K562 (cell line): Measurements from ENCODE around the gene ADCYAP1R1. TPM values are rescaled to one million over a fixed set of nuclear protein-coding genes. Genes with fewer than 3 reads are reported as not detected.

Source experiments
- ATAC-seq: fragments of 200-7000 bp; cut with Tn5 transposase; 3 replicates; pipeline ENCODE4 v1.9.1; 2020; ENCODE audit warnings: moderate library complexity
- BruUV-seq: library from RNA; stranded (reverse); fragments of 400-500 nt; replicated peaks from 2 replicates; lab custom pipeline; 2021; lab: Mats Ljungman, UMichigan
- CTCF ChIA-PET: fragments of 300-600 bp; formaldehyde crosslinking; extraction: SDS; loops from one replicate; lab custom pipeline; 2021; ENCODE audit warnings: low intra/inter-chr PET ratio; lab: Yijun Ruan, JAX
- POLR2A ChIA-PET: fragments of 300-600, 350-650 bp; sonication (Branson Sonifier 250); formaldehyde crosslinking; extraction: SDS; loops from one replicate; lab custom pipeline; 2021; ENCODE audit warnings: antibody characterized with exemption, inconsistent platforms; lab: Yijun Ruan, JAX
- DNase-seq, 4 experiments: peaks; one replicate each; pipeline versions ENCODE4 v3.0.0 to v3.0.0-alpha.2; 2011 to 2018; ENCODE audit warnings: low spot score in 3 of 4, mixed read lengths in 3 of 4; ENCODE audit errors: extremely low read depth in 1 of 4
- FAIRE-seq: peaks from 2 replicates; lab custom pipeline; 2011; peaks lifted over from hg19 to GRCh38; lab: Jason Lieb, UNC
- H2AFZ ChIP-seq: 2 replicates; pipeline ENCODE4 v1.6.0; 2011; ENCODE audit warnings: low read depth, low read length, control low read depth, inconsistent platforms
- H3K27ac ChIP-seq: fragments of 200-600 bp; 3 replicates; pipeline ENCODE4 v1.8.0; 2011; ENCODE audit warnings: low read depth, mild to moderate bottlenecking, control low read depth, inconsistent platforms, low read length, moderate library complexity, mixed read lengths; ENCODE audit errors: extremely low read depth
- H3K27me3 ChIP-seq, 2 experiments: fragments of 300-600 bp in 1 of 2; 2 replicates in 1 of 2; 3 replicates in 1 of 2; pipeline versions ENCODE4 v1.6.0 to v1.8.0; 2011; ENCODE audit warnings: inconsistent platforms in 2 of 2, low read length in 2 of 2, mild to moderate bottlenecking in 1 of 2, mixed read lengths in 1 of 2, moderate library complexity in 1 of 2; ENCODE audit not compliant: control insufficient read depth in 2 of 2, insufficient read depth in 2 of 2
- H3K36me3 ChIP-seq: fragments of 300-600 bp; 3 replicates; pipeline ENCODE4 v1.8.0; 2011; ENCODE audit warnings: mild to moderate bottlenecking, low read length, inconsistent platforms; ENCODE audit not compliant: control insufficient read depth, insufficient read depth
- H3K4me1 ChIP-seq, 2 experiments: fragments of 200-600 bp in 1 of 2; replicated peaks in 1 of 2; 2 replicates in 1 of 2; 3 replicates in 1 of 2; pipeline versions ENCODE4 v1.5.1 to v1.8.0; 2011; ENCODE audit warnings: inconsistent platforms in 2 of 2, low read length in 2 of 2, mild to moderate bottlenecking in 1 of 2, mixed read lengths in 1 of 2, moderate library complexity in 1 of 2; ENCODE audit not compliant: control insufficient read depth in 2 of 2, insufficient read depth in 2 of 2
- H3K4me2 ChIP-seq: 2 replicates; pipeline ENCODE4 v1.6.1; 2011; ENCODE audit warnings: low read length, control low read depth, inconsistent platforms, mixed read lengths; ENCODE audit not compliant: insufficient read depth
- H3K4me3 ChIP-seq: fragments of 200-600 bp; sonication (generic), shearing (Covaris generic); 2 replicates; pipeline ENCODE4 v1.5.1; 2016; ENCODE audit warnings: control low read depth, inconsistent platforms
- H3K79me2 ChIP-seq: fragments of 200-600 bp; 3 replicates; pipeline ENCODE4 v1.8.0; 2011; ENCODE audit warnings: low read length, inconsistent platforms; ENCODE audit not compliant: control insufficient read depth, insufficient read depth
- H3K9ac ChIP-seq, 2 experiments: 2 replicates each; pipeline versions ENCODE4 v1.6.0 to v1.6.1; 2011; ENCODE audit warnings: low read depth in 2 of 2, low read length in 2 of 2, control low read depth in 1 of 2, inconsistent platforms in 1 of 2, mild to moderate bottlenecking in 1 of 2, mixed read lengths in 1 of 2; ENCODE audit not compliant: insufficient read depth in 1 of 2
- H3K9me1 ChIP-seq: one replicate; pipeline ENCODE4 v1.6.0; 2011; ENCODE audit warnings: inconsistent platforms, mild to moderate bottlenecking, low read length, moderate library complexity; ENCODE audit not compliant: control insufficient read depth, insufficient read depth
- H3K9me3 ChIP-seq: replicated peaks from 2 replicates; pipeline ENCODE4 v1.5.1; 2011; ENCODE audit warnings: low read depth, low read length, inconsistent platforms; ENCODE audit not compliant: control insufficient read depth, insufficient read depth
- H4K20me1 ChIP-seq: replicated peaks from 2 replicates; pipeline ENCODE4 v1.6.1; 2011; ENCODE audit warnings: low read length, inconsistent platforms, mixed read lengths; ENCODE audit not compliant: control insufficient read depth, insufficient read depth
- ATF3 ChIP-seq, 2 experiments: fragments of 450-650 bp in 1 of 2; sonication (generic) in 1 of 2; formaldehyde crosslinking in 1 of 2; IDR thresholded peaks in 1 of 2; conservative IDR thresholded peaks in 1 of 2; 2 replicates each; pipeline versions ENCODE4 v1.6.1 to v1.8.1; 2016 to 2023; ENCODE audit warnings: mild to moderate bottlenecking in 2 of 2, moderate library complexity in 2 of 2, inconsistent platforms in 1 of 2, missing genetic modification reagents in 1 of 2
- CTCF ChIP-seq, 3 experiments: IDR thresholded peaks in 2 of 3; conservative IDR thresholded peaks in 1 of 3; 2 replicates each; pipeline ENCODE4 v1.5.1; 2011 to 2012; ENCODE audit warnings: low read length in 3 of 3, mild to moderate bottlenecking in 3 of 3, control low read depth in 2 of 3, improper control_type of control experiment in 1 of 3, inconsistent platforms in 1 of 3, low read depth in 1 of 3, mixed read lengths in 1 of 3, moderate library complexity in 1 of 3; ENCODE audit not compliant: insufficient read depth in 2 of 3
- FOXP4 ChIP-seq: sonication (generic); formaldehyde crosslinking; IDR thresholded peaks from 2 replicates; pipeline ENCODE4 v1.8.0; 2022; ENCODE audit warnings: mild to moderate bottlenecking, missing genetic modification reagents, borderline replicate concordance
- POLR2A ChIP-seq: fragments of 450-650 bp; conservative IDR thresholded peaks from 2 replicates; pipeline ENCODE4 v1.6.1; 2016
- ZFP91 ChIP-seq: sonication (generic); formaldehyde crosslinking; IDR thresholded peaks from 2 replicates; pipeline ENCODE4 v1.8.0; 2022; ENCODE audit warnings: mild to moderate bottlenecking, missing genetic modification reagents
- WGBS: fragments of 100-300 bp; shearing (Covaris generic); methylation state at CpG from one replicate; pipeline ENCODE4 v1.1.6; 2016; ENCODE audit warnings: low coverage, mixed read lengths; ENCODE audit not compliant: insufficient coverage; ENCODE audit errors: missing lambda C conversion rate; 5-methylcytosine and 5-hydroxymethylcytosine counted together
- in situ Hi-C: fragments of 300-500 bp; cut with MboI; formaldehyde crosslinking; loops from 4 replicates; pipeline ENCODE4 v1.15.0; 2018; ENCODE audit warnings: inconsistent platforms, mixed read lengths
- intact Hi-C: fragments of 100-400 bp; cut with micrococcal nuclease; formaldehyde crosslinking; loops from 2 replicates; pipeline ENCODE4 v1.14.2; 2022
- polyA plus RNA-seq, 8 experiments: library from polyadenylated mRNA; depleted of rRNA in 4 of 8; stranded (reverse) in 5 of 8; unstranded in 3 of 8; fragments of >200 nt; fragmentation: Nextera tagmentation in 2 of 8; fragmentation: Illumina TruSeq in 1 of 8; extraction: Ambion mirVana in 2 of 8; extraction: Trizol in 1 of 8; gene quantifications; 2 replicates each; pipeline versions ENCODE4 v1.2.1 to v1.2.3, GENCODE V29; 2011 to 2014; ENCODE audit warnings: inconsistent platforms in 1 of 8, missing spikeins in 1 of 8
- total RNA-seq, 7 experiments: library from RNA; depleted of rRNA in 6 of 7; stranded (reverse); fragments of >200 nt in 6 of 7; fragmentation: Illumina TruSeq in 2 of 7; extraction: Trizol in 2 of 7; gene quantifications; 2 replicates each; pipeline versions ENCODE4 v1.2.1 to v1.2.3, GENCODE V29; 2011 to 2021; ENCODE audit warnings: low replicate concordance in 1 of 7

Gene ADCYAP1R1
- total and polyA plus RNA-seq, 9 of the 15 experiments (the other 6 are each of a cell fraction or from before 2014, with no cell fraction given), result 0.03 to 0.07 TPM; not detected in 7

DNA sequence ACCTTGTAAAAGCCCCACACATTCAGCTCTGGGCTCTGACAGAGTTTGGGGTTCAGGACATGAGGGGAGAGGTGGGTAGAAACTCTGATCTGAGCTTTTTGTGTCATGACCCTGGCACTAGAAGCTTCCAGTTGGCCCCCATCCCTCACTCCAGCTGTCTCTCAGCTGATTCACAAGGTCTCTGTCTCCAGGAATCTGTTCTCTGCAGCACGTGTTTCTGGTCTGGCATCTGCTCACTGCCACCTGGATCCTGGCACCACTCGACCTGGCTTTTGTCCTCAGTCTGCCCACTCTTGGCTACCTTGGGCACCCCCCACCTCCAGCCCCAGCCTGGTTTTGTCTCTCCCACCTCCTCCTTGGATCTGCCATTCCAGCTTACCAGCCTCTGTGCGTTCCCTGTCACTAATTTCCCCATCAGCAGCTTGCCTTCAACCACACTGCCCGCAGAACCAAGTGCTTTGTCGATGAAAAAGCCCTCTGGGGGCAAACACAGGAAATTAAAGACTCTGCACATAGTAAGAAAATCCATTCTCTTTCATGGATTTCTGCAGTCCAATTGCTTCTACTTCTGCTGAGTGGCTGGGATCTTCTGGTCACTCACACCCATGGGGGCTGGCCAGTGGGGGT is 18.3 kb upstream of the ADCYAP1R1 start (continued):
- no peak for TF ChIP-seq CTCF (IDR thresholded peaks at IDR 0.05 in 2 of 3, conservative IDR thresholded peaks at IDR 0.05 in 1 of 3; ENCODE audit: insufficient read depth in 2 of 3, low read depth in 1 of 3, low read length in 3 of 3)

DNA sequence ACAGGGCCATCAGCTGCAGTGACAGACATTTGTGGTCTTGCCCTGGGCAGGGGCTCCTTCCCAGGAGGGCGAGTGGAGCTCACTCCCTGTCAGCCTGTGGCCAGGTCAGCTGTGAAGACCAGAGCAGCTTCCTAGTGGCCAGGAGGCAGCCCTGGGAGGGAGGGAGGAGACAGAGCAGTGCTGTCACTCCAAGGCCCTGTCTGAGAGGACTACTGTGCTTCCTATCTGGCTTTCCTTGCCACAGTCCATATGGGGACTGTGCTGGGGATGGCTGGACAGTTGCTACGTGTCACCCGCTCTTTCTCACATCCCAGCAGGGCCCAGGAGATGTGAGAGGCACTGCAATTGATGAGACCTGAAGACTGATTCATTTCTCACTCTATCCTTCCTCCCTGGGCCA is 15.2 kb upstream of the ADCYAP1R1 start:
- peak; percentile 46; the same call in 2 of the 3 replicates for ATAC-seq
- CTCF ChIA-PET, result no interaction called here
- no TSS peak for BruUV-seq
- TF ChIP-seq ZFP91 (CRISPR knock-in tag) (no peak), ATF3 (IDR thresholded peaks at IDR 0.05) (no peak), ATF3 (CRISPR knock-in tag; conservative IDR thresholded peaks at IDR 0.05) (no peak), FOXP4 (CRISPR knock-in tag) (no peak), POLR2A (no peak)

More for the DNA sequence above, 15.2 kb upstream of the ADCYAP1R1 start:
- in situ Hi-C loops (no loop called here), intact Hi-C loops (no loop called here)
- H3K4me3 ChIP-seq, result no peak overlapping the region
- H3K27ac ChIP-seq, result no peak overlapping the region
- POLR2A ChIA-PET, result interaction anchor here (1.0 kb wide), 1 partner anchor 29 kb away, joined by 3 read pairs; no protein-coding TSS in a partner anchor
- H2AFZ ChIP-seq, result no peak overlapping the region
- DNase-seq (no peak), FAIRE-seq (no peak)
- no peaks in the 10 kb centered on the region for H3K79me2 ChIP-seq
- no peak overlapping the region for H3K4me2 ChIP-seq
- H3K9me3 ChIP-seq, result no peaks in the 10 kb centered on the region
- H4K20me1 ChIP-seq, result no peaks in the 10 kb centered on the region
- H3K9ac ChIP-seq, result peak overlapping the region in 1 of 2 experiments; percentile 39; a peak in 1 of 4 replicates
- H3K36me3 ChIP-seq, result no peaks in the 10 kb centered on the region
- H3K9me1 ChIP-seq, result no peaks in the 10 kb centered on the region
- no peaks in the 10 kb centered on the region for H3K4me1 ChIP-seq
- peaks cover 2 to 46% of the 10 kb centered on the region in 2 experiments; a peak in 2 of 5 replicates for H3K27me3 ChIP-seq
- WGBS, result 0% methylated on average over 3 of the region's 3 CpGs
